ENCODE measurements around the gene CEMIP. TPM values are rescaled to one million over a fixed set of nuclear protein-coding genes. Genes with fewer than 3 reads are reported as not detected.

The CEMIP gene
- total and polyA plus RNA-seq, 2 of the 8 experiments (the other 6 are each of a cell fraction or from before 2014, with no cell fraction given) = 0.11 to 0.60 TPM

GRCh38 chr15:80736560-80736959 is 42.6 kb upstream of the CEMIP start (continued):
- no peak for TF ChIP-seq BCL11A (IDR thresholded peaks at IDR 0.05; ENCODE audit: low read depth in 2 of 2, low read length in 2 of 2)
- no peak for TF ChIP-seq RAD21 (IDR thresholded peaks at IDR 0.05 in 1 of 2, conservative IDR thresholded peaks at IDR 0.05 in 1 of 2; ENCODE audit: low read depth in 2 of 2, low read length in 2 of 2)
